HG03442 (cell line): ENCODE measurements around the gene LY6G6F.

Source experiments
- ATAC-seq: cut with Tn5 transposase; IDR thresholded peaks from one replicate; pipeline ENCODE4 v1.9.1; 2021; ENCODE audit warnings: mild to moderate bottlenecking, moderate library complexity; ENCODE audit not compliant: unreplicated experiment

LY6G6F gene

GRCh38 chr6:31676322-31676903 is 30.3 kb upstream of the LY6G6F start:
- no peak for ATAC-seq

GRCh38 chr6:31676904-31677303 is 29.8 kb upstream of the LY6G6F start:
- ATAC-seq: no peak

GRCh38 chr6:31677955-31678354 is 28.7 kb upstream of the LY6G6F start:
- no peak for ATAC-seq

GRCh38 chr6:31680226-31681134 is 26.2 kb upstream of the LY6G6F start, which contains the start of gene LY6G5C:
TSS of gene LY6G5C (minus strand) at chr6:31681067. CDS start at chr6:31680373, 694 bp downstream.
- no peak for ATAC-seq

GRCh38 chr6:31681135-31681671 is 25.5 kb upstream of the LY6G6F start:
- no peak for ATAC-seq

- no peak for ATAC-seq
Measured at GRCh38 chr6:31683591-31683990, 23.1 kb upstream of the LY6G6F start.

- no peak for ATAC-seq
Measured at GRCh38 chr6:31686483-31686882, 20.2 kb upstream of the LY6G6F start.

GRCh38 chr6:31687321-31687720 is 19.3 kb upstream of the LY6G6F start:
- no peak for ATAC-seq

GRCh38 chr6:31687860-31688693 is 18.6 kb upstream of the LY6G6F start:
- ATAC-seq: no peak

GRCh38 chr6:31689249-31690110 is 17.2 kb upstream of the LY6G6F start:
- ATAC-seq: no peak

- no peak for ATAC-seq
Measured at GRCh38 chr6:31690231-31691077, 16.2 kb upstream of the LY6G6F start.

GRCh38 chr6:31691078-31691463 is 15.6 kb upstream of the LY6G6F start:
- ATAC-seq: no peak

- ATAC-seq: no peak
Measured at GRCh38 chr6:31691564-31692108, 15.0 kb upstream of the LY6G6F start.

GRCh38 chr6:31692353-31692752 is 14.3 kb upstream of the LY6G6F start:
- no peak for ATAC-seq

GRCh38 chr6:31692886-31693285 is 13.8 kb upstream of the LY6G6F start:
- no peak for ATAC-seq

GRCh38 chr6:31693535-31693934 is 13.1 kb upstream of the LY6G6F start:
- no peak for ATAC-seq

GRCh38 chr6:31697555-31697954 is 9.1 kb upstream of the LY6G6F start:
- no peak for ATAC-seq

- no peak for ATAC-seq
Measured at GRCh38 chr6:31700740-31701401, 5.8 kb upstream of the LY6G6F start.
